ENCODE measurements around the gene CDIPT.
"Not testable (repeated sequence)": the region's sequence is repeated elsewhere in the genome, so short reads cannot be mapped to it uniquely, and the experiment has no call there.

The CDIPT gene, protein sequence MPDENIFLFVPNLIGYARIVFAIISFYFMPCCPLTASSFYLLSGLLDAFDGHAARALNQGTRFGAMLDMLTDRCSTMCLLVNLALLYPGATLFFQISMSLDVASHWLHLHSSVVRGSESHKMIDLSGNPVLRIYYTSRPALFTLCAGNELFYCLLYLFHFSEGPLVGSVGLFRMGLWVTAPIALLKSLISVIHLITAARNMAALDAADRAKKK

DNA sequence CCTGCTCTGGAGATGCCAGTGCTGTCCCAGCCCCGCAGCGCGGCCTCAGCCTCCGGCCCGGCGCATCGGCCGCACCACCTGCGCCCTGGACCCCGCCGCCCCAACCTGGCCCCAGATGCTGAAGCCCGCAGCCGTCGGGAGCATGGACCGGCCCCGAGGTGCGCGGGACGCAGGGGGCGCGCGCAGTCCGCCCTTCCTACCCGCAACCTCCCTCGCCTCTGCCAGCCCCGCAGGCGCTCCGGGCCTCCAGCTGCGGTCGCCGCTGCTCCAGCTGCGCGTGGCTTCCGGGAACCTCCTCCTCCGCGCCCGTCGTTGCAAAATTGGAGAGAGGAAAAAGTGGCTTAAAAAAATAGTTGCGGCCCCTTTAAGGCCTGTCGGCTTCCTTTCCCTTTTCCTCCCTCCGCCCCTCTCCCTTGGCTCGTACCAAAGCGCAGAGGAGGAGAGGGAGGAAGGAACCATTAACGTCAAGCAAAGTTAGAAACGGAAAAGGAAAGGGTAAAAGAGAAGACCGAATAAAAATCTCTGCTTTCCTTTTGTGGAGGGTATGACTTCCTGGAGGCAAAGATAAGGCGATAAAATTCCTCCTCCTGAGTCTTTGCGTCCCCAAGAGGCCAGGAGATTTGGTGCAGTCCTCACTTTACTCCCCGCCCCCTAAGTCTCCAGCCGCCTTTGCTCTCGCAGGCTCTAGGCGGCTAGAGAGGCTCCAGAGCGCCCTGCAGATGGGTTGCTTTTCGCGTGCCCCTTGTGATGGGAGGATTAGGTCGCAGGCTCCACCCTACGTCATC lies at the start of gene CDIPT:
CDIPT (minus strand) TSS at position 343 of the 785 bp plus-strand sequence. CDS start 369 bp downstream, outside the sequence.
- peak; percentile 41 to 98 (median 87) for DNase-seq

DNA sequence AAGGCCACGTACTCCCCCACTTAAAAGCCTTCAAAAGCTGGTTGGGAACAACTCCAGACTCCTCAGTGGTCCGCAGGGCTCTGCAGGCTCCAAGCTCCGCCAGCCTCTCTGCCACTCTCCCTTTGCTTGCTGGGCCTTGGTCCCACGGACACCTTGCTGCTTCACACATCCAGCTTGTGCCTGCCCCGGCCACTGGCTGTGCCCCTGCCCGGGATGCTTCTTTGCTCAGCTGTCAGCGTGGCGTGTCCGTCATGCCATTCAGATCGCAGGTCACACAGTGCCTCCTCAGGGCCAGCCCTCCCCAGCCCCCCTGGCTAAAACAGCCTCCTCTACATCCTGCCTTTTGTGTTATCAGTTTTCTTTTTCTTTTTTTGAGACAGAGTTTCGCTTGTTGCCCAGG lies 49.1 kb upstream of the CDIPT start:
- DNase-seq, result no peak

DNA sequence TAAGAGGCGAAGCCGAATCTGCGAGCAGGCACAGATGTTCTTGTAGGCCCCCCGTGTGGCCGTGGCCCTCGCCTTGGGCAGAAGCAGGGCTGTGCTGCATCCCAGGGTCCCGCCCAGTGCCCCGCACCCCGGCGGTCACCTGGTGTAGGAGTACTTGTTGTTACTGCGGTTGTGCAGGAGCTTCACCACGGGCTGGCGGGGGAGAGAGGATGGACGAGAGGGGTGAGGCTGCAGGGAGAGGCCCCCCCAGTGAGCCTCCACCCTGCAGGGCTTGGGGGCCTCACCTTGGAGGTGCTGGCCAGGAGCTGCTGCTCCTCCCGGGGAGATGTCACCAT lies 48.6 kb upstream of the CDIPT start:
- DNase-seq, result no peak

DNA sequence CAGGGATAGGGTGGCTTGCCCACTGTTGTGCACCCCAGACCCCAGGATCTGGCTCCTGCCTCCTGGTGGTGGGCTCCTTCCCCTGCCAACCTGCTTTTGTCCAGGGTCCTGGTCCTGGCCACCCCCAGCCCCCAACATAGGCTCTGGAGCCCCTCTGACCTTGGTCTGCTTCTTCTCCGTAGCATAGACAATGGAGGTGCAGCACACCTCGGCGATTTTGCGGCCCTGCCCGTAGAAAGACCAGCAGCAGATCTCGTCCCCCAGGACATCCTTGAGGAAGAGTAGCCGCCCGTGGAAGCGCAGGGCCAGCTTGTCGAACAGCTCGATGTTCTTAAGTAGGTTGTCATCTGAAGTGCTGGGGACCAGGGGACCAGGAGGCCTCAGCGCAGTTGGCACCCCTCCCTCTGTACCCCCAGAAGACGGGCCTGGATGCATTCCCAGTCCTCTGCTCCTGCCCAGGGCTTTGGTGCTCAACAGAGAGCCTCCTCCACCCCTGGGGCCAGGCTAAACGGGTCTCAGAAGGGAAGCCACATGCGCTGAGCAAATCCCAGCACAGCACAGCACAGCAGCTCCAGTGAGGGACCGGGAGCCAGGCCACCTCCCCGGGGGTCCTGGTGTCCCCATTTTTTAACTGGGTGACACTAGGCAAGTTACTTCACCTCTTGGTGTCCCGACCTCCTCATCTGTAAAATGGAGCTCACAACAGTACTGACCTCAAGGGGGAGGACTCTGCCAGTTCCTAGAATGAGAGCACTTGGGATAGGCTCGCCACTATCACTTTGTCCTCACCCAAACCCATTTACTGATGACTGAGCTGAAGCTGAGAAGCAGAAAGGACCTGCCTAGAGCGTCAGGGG lies 48.0 kb upstream of the CDIPT start:
- no peak for DNase-seq

DNA sequence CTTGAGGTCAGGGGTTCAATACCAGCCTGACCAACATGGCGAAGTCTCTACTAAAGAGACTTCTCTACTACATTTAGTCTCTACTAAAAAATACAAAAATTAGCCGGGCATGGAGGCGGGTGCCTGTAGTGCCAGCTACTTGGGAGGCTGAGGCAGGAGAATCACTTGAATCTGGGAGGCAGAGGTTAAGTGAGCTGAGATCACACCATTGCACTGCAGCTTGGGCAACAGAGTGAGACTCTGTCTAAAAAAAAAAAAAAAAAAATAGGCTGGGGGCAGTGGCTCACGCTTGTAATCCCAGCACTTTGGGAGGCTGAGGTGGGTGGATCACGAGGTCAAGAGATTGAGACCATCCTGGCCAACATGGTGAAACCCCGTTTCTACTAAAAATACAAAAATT lies 46.8 kb upstream of the CDIPT start:
- DNase-seq, result not testable (repeated sequence)

DNA sequence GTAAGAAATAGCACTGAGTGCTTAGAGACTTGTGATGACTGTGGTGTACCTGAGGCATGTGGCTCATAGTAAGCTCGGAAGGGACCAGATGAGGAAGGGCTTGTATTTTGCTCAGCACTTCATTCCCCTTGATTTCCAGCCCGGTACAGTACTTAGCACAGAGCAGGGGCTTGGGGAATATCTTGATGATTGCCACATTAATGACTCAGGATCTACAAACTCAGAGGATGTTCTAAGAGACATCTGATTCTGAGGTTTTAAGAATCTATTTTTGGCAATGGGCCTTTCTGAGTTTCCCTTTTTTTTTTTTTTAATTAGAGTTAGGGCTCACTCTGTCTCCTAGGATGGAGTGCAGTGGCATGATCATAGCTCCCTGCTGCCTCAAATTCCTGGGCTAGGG lies 46.4 kb upstream of the CDIPT start:
- no peak for DNase-seq

DNA sequence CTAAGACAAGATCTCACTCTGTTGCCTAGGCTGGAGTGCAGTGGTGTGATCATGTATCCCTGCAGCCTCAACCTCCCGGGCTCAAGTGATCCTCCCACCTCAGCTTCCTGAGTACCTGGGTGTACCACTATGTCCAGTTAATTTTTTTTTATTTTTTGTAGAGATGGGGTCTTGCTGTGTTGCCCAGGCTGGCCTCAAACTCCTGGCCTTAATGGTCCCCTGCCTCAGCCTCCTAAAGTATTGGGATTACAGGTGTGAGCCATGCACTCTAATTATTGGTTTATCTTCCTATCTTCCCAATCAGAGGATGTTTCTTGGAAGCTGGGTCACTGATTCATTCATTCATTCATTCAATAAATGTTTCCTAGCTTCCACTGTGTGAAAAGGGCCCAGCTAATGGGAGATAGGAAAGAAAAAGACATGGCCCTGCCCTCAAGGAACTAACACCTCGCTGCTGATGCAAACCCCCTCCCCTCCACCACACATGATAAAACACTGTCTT lies 45.7 kb upstream of the CDIPT start:
- DNase-seq, result no peak

DNA sequence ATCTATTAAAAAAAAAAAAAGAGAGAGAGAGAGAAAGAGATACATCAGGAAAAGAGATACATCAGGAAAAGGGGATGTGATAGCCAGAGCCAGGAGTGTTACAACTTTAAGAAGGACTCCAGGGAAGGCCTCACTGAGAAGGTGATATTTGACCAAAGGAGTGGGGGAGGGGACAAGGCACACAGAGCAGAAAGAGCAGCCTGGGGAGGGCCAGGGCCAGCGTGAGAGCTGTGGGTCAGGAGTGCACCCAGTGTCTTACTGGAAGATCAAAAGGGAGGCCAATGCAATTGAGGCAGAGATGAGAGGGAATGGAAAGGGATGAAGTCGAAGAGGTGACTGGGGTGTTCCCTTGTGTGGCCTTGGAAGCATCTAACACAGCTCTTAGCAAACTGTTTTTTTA lies 44.9 kb upstream of the CDIPT start:
- no peak for DNase-seq

DNA sequence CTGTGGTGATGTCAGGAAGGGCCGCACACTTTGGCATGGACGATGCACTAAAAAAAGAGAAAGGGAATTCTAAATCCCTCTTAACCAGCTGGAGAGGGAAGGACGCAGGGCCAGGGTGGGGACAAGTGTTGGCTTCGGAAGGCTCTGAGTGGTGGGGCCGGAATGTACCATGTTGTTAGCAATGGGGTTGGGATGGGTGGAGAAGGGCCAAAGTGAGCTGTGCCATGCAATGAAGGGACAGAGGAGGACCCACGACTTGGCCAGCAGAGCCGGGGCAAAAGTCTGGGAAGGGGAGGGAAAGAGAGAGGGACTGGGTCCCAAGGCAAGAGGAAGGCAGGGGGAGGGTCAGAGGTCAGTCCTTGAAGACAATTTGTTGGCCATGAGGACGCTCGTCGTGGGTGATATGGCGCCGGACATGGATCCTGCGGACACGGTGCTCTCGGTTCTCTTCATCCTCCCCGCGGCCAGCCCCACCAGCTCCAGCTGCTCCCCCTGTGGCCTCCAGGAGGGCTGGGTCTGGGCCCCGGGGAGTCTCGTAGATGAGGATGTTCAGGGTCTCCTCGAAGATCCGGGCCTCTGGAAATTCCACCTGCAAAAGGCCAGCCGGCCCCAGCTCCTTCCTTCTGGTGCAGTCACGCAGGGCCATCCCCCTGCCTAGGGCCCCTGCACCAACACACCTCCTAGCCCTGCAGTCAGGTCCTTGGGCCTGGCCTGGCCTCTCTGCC lies 43.7 kb upstream of the CDIPT start:
- DNase-seq, result no peak

DNA sequence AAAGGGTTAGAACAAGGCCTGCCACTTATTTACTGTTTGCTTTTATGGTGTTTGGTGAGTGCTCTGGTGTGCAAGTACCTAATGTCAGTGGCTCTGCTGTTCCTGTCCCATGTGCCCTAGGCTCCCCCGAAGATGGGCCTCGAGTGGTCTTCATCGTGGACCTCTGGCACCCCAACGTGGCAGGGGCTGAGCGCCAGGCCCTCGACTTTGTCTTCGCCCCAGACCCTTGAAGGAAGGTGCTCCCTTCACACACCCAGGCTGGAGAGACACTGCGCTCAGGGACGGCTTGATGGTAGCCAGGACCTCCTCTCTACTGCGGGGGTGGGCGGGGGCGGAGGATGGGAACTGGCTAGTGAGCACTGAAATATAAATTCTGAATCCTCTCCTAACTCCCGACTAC lies 42.6 kb upstream of the CDIPT start:
- no peak for DNase-seq

DNA sequence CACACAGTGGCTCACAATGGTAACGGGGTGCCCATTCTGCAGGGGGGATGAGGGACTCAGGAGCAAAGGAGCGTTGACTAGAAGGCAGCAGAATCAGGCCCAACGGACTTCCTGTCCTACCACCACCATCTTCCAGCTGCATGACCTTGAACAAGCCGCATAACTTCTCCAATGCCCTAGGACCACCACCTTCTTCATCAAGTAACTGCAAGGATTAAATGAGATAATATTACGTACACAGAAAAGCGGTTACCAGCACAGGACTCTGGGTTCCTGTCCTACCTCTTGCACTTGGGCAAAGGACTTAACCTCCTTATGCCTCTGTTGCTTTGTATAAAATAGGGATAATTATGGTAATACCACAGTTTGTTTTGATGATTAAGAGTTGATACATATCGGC lies 41.9 kb upstream of the CDIPT start:
- no peak for DNase-seq

DNA sequence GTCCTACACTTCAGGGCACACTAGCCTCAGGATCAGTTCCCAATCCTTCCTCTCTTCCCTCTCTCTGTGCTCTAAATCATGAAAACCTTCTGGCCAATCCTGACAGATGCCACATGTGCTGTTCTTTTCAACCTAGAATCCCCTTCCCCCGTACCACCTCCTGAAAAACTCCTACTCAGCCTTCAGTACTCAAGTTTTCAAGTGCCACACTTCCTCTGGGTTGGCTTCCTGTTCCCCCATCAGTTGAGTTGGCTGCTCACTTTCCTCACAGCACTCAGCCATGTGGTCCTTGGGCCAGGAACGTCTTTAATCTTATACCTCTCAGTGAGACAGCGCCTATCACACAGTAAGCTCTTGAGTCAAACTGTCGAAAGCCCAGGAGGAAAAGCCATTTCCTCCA lies 40.6 kb upstream of the CDIPT start:
- DNase-seq, result no peak

DNA sequence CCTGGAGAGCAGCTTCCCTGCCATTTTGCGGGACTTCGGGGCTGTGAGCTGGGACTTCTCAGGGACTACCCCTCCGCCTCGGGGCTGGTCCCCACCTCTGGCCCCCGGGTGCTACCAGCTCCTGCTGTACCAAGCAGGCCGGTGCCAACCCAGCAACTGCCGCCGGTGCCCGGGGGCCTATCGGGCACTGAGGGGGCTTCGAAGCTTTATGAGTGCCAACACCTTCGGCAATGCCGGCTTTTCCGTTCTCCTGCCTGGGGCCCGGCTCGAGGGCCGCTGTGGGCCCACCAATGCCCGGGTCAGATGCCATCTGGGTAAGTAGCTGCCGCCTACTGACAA lies 38.5 kb upstream of the CDIPT start:
- no peak for DNase-seq

DNA sequence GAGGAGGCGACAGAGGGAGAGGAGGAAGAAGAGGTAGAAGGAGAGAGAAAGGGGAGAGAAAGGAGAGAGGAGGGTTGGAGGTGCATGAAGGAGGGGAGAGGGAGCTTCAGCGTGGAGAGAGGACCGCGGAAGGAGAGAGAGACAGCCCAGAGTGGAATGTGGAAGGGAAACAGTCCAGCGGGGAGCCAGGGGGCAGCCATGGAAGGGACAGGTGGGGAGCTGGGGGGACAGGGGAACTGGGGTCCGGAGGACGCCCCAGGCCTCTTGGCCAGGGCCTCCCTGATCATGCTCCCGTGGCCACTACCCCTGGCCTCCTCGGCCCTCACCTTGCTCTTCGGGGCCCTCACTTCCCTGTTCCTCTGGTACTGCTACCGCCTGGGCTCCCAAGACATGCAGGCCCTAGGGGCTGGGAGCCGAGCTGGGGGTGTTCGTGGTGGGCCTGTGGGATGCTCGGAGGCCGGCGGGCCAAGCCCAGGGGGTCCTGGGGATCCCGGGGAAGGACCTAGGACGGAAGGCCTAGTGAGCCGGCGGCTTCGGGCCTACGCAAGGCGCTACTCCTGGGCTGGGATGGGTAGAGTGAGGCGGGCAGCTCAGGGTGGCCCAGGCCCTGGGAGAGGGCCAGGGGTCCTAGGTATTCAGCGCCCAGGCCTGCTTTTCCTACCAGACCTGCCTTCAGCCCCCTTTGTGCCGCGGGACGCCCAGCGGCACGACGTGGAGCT lies 38.0 kb upstream of the CDIPT start:
- DNase-seq, result peak in 1 of 51 donors; percentile 42

DNA sequence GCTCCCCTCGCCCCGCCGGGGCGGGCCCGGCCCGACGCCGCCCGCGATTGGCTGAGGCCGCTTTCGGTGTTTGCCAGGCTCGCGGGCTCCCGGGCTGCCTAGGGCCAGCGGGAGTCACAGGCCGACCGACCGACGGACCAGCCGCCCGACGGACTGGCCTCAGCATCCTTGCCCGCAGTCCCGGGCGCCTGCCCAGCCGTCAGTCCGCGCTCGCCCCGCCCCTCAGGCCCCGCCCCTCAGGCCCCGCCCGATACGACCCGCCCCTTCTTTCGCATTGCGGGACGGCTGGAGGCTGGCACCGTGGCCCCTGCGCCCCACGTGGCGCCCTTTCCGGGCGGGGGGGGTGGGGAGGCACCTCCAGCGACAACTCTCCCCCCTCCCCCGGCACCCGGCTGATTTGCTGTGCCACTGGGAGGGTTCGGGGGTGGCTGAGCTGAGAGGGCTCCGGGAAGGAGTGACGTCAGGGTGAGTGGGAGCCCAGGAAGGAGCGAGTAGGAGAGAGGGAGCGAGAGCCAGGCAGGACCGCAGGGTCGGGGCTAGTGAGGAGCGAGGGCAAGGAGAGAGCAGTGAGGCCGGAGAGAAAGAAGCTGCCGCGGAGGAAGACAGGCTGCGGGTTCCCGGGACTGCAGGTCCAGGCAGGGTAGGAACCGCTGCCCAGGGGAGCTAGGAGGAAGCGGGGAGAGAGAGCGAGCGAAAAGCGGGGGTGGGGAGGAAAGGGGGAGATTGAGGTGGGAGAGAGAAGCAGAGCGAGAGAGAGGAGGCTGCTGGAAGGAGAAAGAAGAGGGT lies 37.3 kb upstream of the CDIPT start, which contains the start of gene ASPHD1:
ASPHD1 (plus strand) TSS at position 387 of the 786 bp plus-strand sequence. CDS start 484 bp downstream, outside the sequence.
- DNase-seq, result peak; percentile 41 to 95 (median 83)

DNA sequence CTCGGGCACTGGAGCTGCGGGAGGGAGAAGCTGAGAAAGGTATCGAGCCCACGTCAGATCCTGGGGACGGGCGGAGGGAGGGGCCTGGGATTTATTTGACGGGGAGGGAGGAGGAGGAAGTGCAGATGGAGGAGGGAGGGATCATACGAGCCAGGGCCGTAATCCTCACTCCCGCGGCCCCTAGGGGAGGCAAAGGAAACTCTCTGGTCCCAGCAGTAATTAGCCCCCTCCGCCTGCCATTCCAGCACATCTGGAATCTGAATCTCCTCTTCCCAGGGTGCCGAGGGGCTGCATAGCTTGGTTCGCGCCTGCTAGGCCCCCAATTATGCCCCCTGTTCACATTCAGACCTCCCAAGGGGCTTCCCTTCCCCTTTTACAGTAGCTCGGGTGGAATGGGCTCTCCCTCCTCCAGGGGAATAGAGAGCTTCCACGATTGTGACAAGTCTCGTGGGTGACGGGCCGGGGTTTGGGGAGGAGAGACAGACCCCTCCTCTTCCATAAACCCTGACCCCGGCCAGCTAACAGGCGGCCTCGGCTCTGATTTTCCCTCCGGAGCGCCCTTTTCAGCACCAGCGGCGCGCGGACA lies 36.6 kb upstream of the CDIPT start, which contains the start of gene SEZ6L2:
SEZ6L2 (minus strand) TSS at position 35 of the 586 bp plus-strand sequence. CDS start 531 bp downstream, outside the sequence.
- peak in 45 of 51 donors; percentile 10 to 82 (median 53) for DNase-seq

DNA sequence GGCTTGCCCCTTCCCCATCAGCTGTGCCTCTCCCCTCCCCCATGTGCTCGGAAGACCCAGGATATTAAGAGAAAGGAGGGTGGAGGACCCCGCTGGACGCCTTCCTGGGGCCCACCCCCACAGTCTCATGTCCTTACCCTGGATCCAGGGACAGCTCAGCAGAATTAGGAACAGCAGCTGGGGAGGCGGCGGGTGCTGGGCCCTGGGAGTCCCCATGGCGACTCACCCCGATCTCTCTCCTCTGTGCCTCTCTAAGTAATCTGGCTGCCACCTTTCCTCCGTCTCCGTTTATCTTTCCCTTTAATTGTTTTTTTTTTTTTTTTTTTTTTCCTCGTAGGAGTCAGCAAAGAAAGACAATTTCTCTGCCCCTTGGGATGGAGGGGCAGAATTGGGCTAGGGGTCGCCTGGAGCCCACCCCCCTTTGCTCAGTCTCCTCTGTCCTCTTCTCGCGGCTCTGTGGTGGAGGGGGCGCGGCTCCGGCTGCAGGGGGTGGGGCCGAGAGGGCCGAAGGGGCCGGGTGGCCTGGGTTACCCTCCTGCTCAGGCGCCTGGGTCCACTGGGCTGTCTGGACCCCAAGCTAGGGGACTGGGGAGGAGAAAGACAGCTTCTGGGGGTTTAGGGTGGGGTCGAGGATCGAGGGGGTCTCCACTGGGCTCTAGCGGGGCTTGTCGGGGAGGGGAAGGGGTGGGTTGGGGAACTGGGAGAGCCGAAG lies 35.9 kb upstream of the CDIPT start:
- peak in 3 of 51 donors; percentile 27 to 56 (median 42) for DNase-seq

DNA sequence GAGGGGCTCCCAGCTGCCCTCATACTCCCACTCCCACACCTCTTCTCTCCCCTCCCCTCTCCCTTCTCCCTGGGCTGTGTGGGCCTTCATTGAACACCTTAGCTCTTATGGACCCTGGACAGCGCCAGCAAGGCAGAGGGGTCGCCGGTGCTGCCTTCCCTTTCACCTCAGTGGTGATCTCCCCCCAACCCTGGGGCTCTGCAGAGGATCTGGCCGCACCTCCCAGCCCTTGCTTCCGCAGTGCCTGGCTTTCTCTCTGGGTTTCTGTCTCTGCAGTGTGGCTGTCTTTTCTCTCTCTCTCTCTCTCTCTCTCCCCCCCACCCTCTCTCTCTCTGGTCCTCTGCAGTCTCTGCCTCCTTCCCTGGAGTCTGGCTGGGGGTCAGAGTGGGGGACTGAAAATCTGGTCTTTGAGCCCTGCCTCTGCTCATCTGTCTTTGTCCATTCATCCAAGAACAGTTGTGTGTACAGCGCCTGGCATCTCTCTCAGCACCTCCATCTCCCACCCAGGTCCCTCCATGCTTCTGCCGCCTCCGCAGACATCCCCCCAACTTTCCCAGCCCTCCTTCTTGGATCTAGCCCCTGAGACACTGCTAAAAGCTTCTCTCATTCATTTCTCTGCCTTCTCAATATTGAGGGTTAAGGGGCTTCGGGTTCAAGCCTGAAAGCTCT lies 35.2 kb upstream of the CDIPT start:
- DNase-seq, result no peak

Data from hypothalamus (tissue), 51 donors.